BE2C (cell line): Measurements from ENCODE around the gene ATG7.

Experiments used
- DNase-seq: peaks from one replicate; pipeline ENCODE4 v3.0.0-alpha.2; 2020
- H3K27me3 ChIP-seq: fragments of 250-450 bp; sonication (Bioruptor Pico); 2 replicates; pipeline ENCODE4 v1.5.1; 2020; ENCODE audit warnings: mild to moderate bottlenecking
- H3K36me3 ChIP-seq: fragments of 250-450 bp; sonication (Bioruptor Pico); 2 replicates; pipeline ENCODE4 v1.5.1; 2020; ENCODE audit warnings: mild to moderate bottlenecking
- H3K4me1 ChIP-seq: fragments of 250-450 bp; sonication (Bioruptor Pico); 2 replicates; pipeline ENCODE4 v1.5.1; 2020
- H3K4me3 ChIP-seq: 2 replicates; pipeline ENCODE4 v1.5.1; 2011; ENCODE audit warnings: low read depth, low read length
- H3K9me3 ChIP-seq: fragments of 250-450 bp; sonication (Bioruptor Pico); 2 replicates; pipeline ENCODE4 v1.5.1; 2020
- CTCF ChIP-seq: IDR thresholded peaks from 2 replicates; pipeline ENCODE4 v1.5.1; 2012; ENCODE audit warnings: mild to moderate bottlenecking, low read depth, low read length

The ATG7 gene

GRCh38 chr3:11363715-11364114 is 91.5 kb downstream of the ATG7 start:
- H3K36me3 ChIP-seq = no peaks in the 10 kb centered on the region
- no peak for DNase-seq
- TF ChIP-seq CTCF = no peak

GRCh38 chr3:11364181-11364580 is 92.0 kb downstream of the ATG7 start:
- Histone ChIP-seq H3K4me1 (no peaks in the 10 kb centered on the region), H3K27me3 (no peaks in the 10 kb centered on the region), H3K4me3 (no peak overlapping the region), H3K36me3 (no peaks in the 10 kb centered on the region), H3K9me3 (no peaks in the 10 kb centered on the region)
- TF ChIP-seq CTCF = no peak
- no peak for DNase-seq

More at GRCh38 chr3:11363715-11364114, 91.5 kb downstream of the ATG7 start:
- Histone ChIP-seq H3K27me3 (no peaks in the 10 kb centered on the region), H3K4me1 (no peaks in the 10 kb centered on the region), H3K9me3 (no peaks in the 10 kb centered on the region), H3K4me3 (no peak overlapping the region)

GRCh38 chr3:11367143-11367693 is 95.0 kb downstream of the ATG7 start:
- Histone ChIP-seq H3K36me3 (no peaks in the 10 kb centered on the region), H3K27me3 (no peaks in the 10 kb centered on the region), H3K9me3 (no peaks in the 10 kb centered on the region), H3K4me3 (no peak overlapping the region), H3K4me1 (no peaks in the 10 kb centered on the region)
- no peak for TF ChIP-seq CTCF
- no peak for DNase-seq

- Histone ChIP-seq H3K4me3 (no peak overlapping the region), H3K27me3 (no peaks in the 10 kb centered on the region), H3K9me3 (no peaks in the 10 kb centered on the region), H3K36me3 (no peaks in the 10 kb centered on the region), H3K4me1 (no peaks in the 10 kb centered on the region)
- no peak for DNase-seq
- no peak for TF ChIP-seq CTCF
These were observed 98.0 kb downstream of the ATG7 start for GRCh38 chr3:11370191-11370590.

GRCh38 chr3:11370966-11371365 is 98.8 kb downstream of the ATG7 start:
- no peaks in the 10 kb centered on the region for H3K36me3 ChIP-seq
- H3K4me1 ChIP-seq = no peaks in the 10 kb centered on the region
- no peak for TF ChIP-seq CTCF
- no peaks in the 10 kb centered on the region for H3K9me3 ChIP-seq
- no peaks in the 10 kb centered on the region for H3K27me3 ChIP-seq
- no peak overlapping the region for H3K4me3 ChIP-seq
- no peak for DNase-seq

GRCh38 chr3:11371747-11372146 is 99.5 kb downstream of the ATG7 start:
- Histone ChIP-seq H3K36me3 (no peaks in the 10 kb centered on the region), H3K9me3 (no peaks in the 10 kb centered on the region), H3K4me1 (no peaks in the 10 kb centered on the region), H3K27me3 (no peaks in the 10 kb centered on the region), H3K4me3 (no peak overlapping the region)
- TF ChIP-seq CTCF = no peak
- DNase-seq = no peak
